ENCODE data around the gene PBX4.

The PBX4 gene

GRCh38 chr19:19552798-19553197 lies 65.7 kb downstream of the PBX4 start:
- peak; percentile 56 for DNase-seq

GRCh38 chr19:19551853-19552192 lies 66.7 kb downstream of the PBX4 start:
- DNase-seq: no peak

GRCh38 chr19:19550972-19551852 lies 67.3 kb downstream of the PBX4 start:
- no peak for DNase-seq

- no peak for DNase-seq
Measured at GRCh38 chr19:19550485-19550929, 68.0 kb downstream of the PBX4 start.

GRCh38 chr19:19549804-19550464 lies 68.6 kb downstream of the PBX4 start:
- no peak for DNase-seq

GRCh38 chr19:19548915-19549759 lies 69.3 kb downstream of the PBX4 start:
- DNase-seq: no peak

GRCh38 chr19:19547674-19548336 lies 70.7 kb downstream of the PBX4 start:
- DNase-seq: no peak

- DNase-seq: no peak
Measured at GRCh38 chr19:19546751-19547162, 71.7 kb downstream of the PBX4 start.

- DNase-seq: no peak
Measured at GRCh38 chr19:19545707-19546106, 72.8 kb downstream of the PBX4 start.

- no peak for DNase-seq
Measured at GRCh38 chr19:19544954-19545591, 73.4 kb downstream of the PBX4 start.

GRCh38 chr19:19544257-19544953 lies 74.1 kb downstream of the PBX4 start:
- no peak for DNase-seq

GRCh38 chr19:19543640-19544039 lies 74.8 kb downstream of the PBX4 start:
- no peak for DNase-seq

- no peak for DNase-seq
Measured at GRCh38 chr19:19543101-19543500, 75.4 kb downstream of the PBX4 start.

GRCh38 chr19:19542507-19542906 lies 76.0 kb downstream of the PBX4 start:
- DNase-seq: peak; percentile 54

GRCh38 chr19:19541616-19542015 lies 76.9 kb downstream of the PBX4 start:
- DNase-seq: no peak

GRCh38 chr19:19540715-19541515 lies 77.6 kb downstream of the PBX4 start:
- peak; percentile 78 for DNase-seq

- DNase-seq: peak; percentile 93
Measured at GRCh38 chr19:19540064-19540714, 78.3 kb downstream of the PBX4 start.

- DNase-seq: no peak
Measured at GRCh38 chr19:19539698-19540063, 78.8 kb downstream of the PBX4 start.

GRCh38 chr19:19538785-19539166 lies 79.7 kb downstream of the PBX4 start:
- no peak for DNase-seq

- peak; percentile 48 for DNase-seq
Measured at GRCh38 chr19:19538061-19538784, 80.3 kb downstream of the PBX4 start, which contains the start of gene CILP2. TSS of gene CILP2 (plus strand) at chr19:19538265. CDS start at chr19:19538350, 85 bp downstream.

Measured in hematopoietic multipotent progenitor cell treated with erythropoietin and hydrocortisone succinate and interleukin-3 and kit ligand, for 6 days (in vitro differentiated cells).